SK-N-SH (cell line): ENCODE data around the gene FBXL7. TPM values are rescaled to one million over a fixed set of nuclear protein-coding genes. Genes with fewer than 3 reads are reported as not detected.

ENCODE experiments used
- CTCF ChIA-PET: fragments of 300-600, 350-600 bp; formaldehyde crosslinking; extraction: SDS; loops from one replicate; lab custom pipeline; 2021; lab: Yijun Ruan, JAX
- POLR2A ChIA-PET: fragments of 350-600 bp; sonication (Branson Sonifier 250); formaldehyde crosslinking; extraction: SDS; loops from one replicate; lab custom pipeline; 2020; ENCODE audit warnings: antibody characterized with exemption, inconsistent platforms; lab: Yijun Ruan, JAX
- DNase-seq: peaks from one replicate; pipeline ENCODE4 v3.0.0; 2012
- H2AFZ ChIP-seq: fragments of 200-600 bp; sonication (generic); 2 replicates; pipeline ENCODE4 v1.8.1; 2016; ENCODE audit warnings: antibody characterized with exemption, mild to moderate bottlenecking, low read depth
- H3F3A ChIP-seq: fragments of 200-600 bp; sonication (generic); replicated peaks from 2 replicates; pipeline ENCODE3; 2016; ENCODE audit warnings: antibody characterized with exemption, mild to moderate bottlenecking; ENCODE audit not compliant: insufficient read depth
- H3K27ac ChIP-seq, 2 experiments: fragments of 200-500 bp in 1 of 2; fragments of 200-600 bp in 1 of 2; sonication (Bioruptor generic) in 1 of 2; sonication (generic), shearing (Covaris generic) in 1 of 2; 2 replicates each; pipeline versions ENCODE4 v1.5.1 to v1.6.1; 2014 to 2016; ENCODE audit warnings: low read depth in 2 of 2, inconsistent platforms in 1 of 2, low read length in 1 of 2, mild to moderate bottlenecking in 1 of 2, mixed read lengths in 1 of 2
- H3K27me3 ChIP-seq: fragments of 200-600 bp; sonication (generic), shearing (Covaris generic); 2 replicates; pipeline ENCODE4 v1.6.1; 2016; ENCODE audit warnings: mixed run types; ENCODE audit not compliant: insufficient read depth
- H3K36me3 ChIP-seq, 2 experiments: fragments of 200-500 bp in 1 of 2; fragments of 200-600 bp in 1 of 2; sonication (Bioruptor generic) in 1 of 2; sonication (generic) in 1 of 2; replicated peaks in 1 of 2; 2 replicates each; pipeline versions ENCODE3 to v1.5.1; 2014 to 2016; ENCODE audit warnings: low read length in 1 of 2, mild to moderate bottlenecking in 1 of 2; ENCODE audit not compliant: insufficient read depth in 2 of 2, control insufficient read depth in 1 of 2
- H3K4me1 ChIP-seq, 2 experiments: fragments of 200-500 bp in 1 of 2; fragments of 200-600 bp in 1 of 2; sonication (Bioruptor generic) in 1 of 2; sonication (generic), shearing (Covaris generic) in 1 of 2; 2 replicates each; pipeline versions ENCODE4 v1.5.1 to v1.6.1; 2014 to 2016; ENCODE audit warnings: low read depth in 1 of 2, low read length in 1 of 2, mixed run types in 1 of 2; ENCODE audit not compliant: insufficient read depth in 2 of 2, control insufficient read depth in 1 of 2
- H3K4me2 ChIP-seq: fragments of 200-600 bp; sonication (generic), shearing (Covaris generic); 2 replicates; pipeline ENCODE4 v1.6.1; 2017; ENCODE audit warnings: mixed run types
- H3K4me3 ChIP-seq, 2 experiments: fragments of 200-500 bp in 1 of 2; fragments of 200-600 bp in 1 of 2; sonication (Bioruptor generic) in 1 of 2; sonication (generic), shearing (Covaris generic) in 1 of 2; 2 replicates each; pipeline versions ENCODE4 v1.5.1 to v1.8.1; 2014 to 2016; ENCODE audit warnings: low read depth in 2 of 2, inconsistent platforms in 1 of 2, low read length in 1 of 2, mild to moderate bottlenecking in 1 of 2, mixed read lengths in 1 of 2, moderate library complexity in 1 of 2
- H3K79me2 ChIP-seq: fragments of 200-600 bp; sonication (generic); 2 replicates; pipeline ENCODE4 v1.8.1; 2017; ENCODE audit warnings: mild to moderate bottlenecking; ENCODE audit not compliant: insufficient read depth
- H3K9ac ChIP-seq: fragments of 200-600 bp; sonication (generic); 2 replicates; pipeline ENCODE4 v1.6.1; 2017; ENCODE audit warnings: mixed run types
- H3K9me2 ChIP-seq: fragments of 200-600 bp; sonication (generic); 2 replicates; pipeline ENCODE4 v1.6.1; 2017; ENCODE audit warnings: mixed run types
- H3K9me3 ChIP-seq: fragments of 200-600 bp; sonication (generic); 2 replicates; pipeline ENCODE4 v1.6.1; 2017; ENCODE audit warnings: mixed run types, mild to moderate bottlenecking, moderate library complexity
- H4K20me1 ChIP-seq: fragments of 200-600 bp; sonication (generic); 2 replicates; pipeline ENCODE4 v1.6.1; 2017; ENCODE audit warnings: mild to moderate bottlenecking, mixed run types; ENCODE audit not compliant: insufficient read depth
- GABPA ChIP-seq: IDR thresholded peaks from 2 replicates; pipeline ENCODE4 v1.4.0; 2012; ENCODE audit warnings: low read depth, mild to moderate bottlenecking
- JUND ChIP-seq: IDR thresholded peaks from 2 replicates; pipeline ENCODE4 v1.4.0; 2012
- MEF2A ChIP-seq: IDR thresholded peaks from 2 replicates; pipeline ENCODE4 v1.4.0; 2012; ENCODE audit warnings: low read depth, borderline replicate concordance
- MXI1 ChIP-seq: IDR thresholded peaks from 2 replicates; pipeline ENCODE4 v1.6.1; 2012; ENCODE audit warnings: mild to moderate bottlenecking, low read depth, low read length, improper control_type of control experiment
- NFIC ChIP-seq: IDR thresholded peaks from 2 replicates; pipeline ENCODE4 v1.4.0; 2012; ENCODE audit warnings: borderline replicate concordance
- POLR2AphosphoS5 ChIP-seq: IDR thresholded peaks from 2 replicates; pipeline ENCODE4 v1.6.1; 2012; ENCODE audit warnings: low read depth, low read length
- RAD21 ChIP-seq: IDR thresholded peaks from 2 replicates; pipeline ENCODE4 v1.6.1; 2012; ENCODE audit warnings: mild to moderate bottlenecking, low read length
- RCOR1 ChIP-seq: fragments of 150-350 bp; IDR thresholded peaks from 2 replicates; pipeline ENCODE4 v1.6.1; 2017; ENCODE audit warnings: antibody characterized with exemption, low read length
- RFX5 ChIP-seq: IDR thresholded peaks from 2 replicates; pipeline ENCODE4 v1.6.1; 2012; ENCODE audit warnings: mild to moderate bottlenecking, improper control_type of control experiment, low read length
- TAF1 ChIP-seq: IDR thresholded peaks from 2 replicates; pipeline ENCODE4 v1.6.1; 2012; ENCODE audit warnings: low read depth, mild to moderate bottlenecking, low read length, moderate library complexity, borderline replicate concordance
- WGBS: methylation state at CpG from one replicate; pipeline ENCODE4 v1.1.6; 2017; ENCODE audit warnings: low lambda C conversion rate; 5-methylcytosine and 5-hydroxymethylcytosine counted together
- polyA plus RNA-seq, 3 experiments: library from polyadenylated mRNA; depleted of rRNA; stranded (reverse); fragments of >200 nt; gene quantifications; 2 replicates each; pipeline ENCODE4 v1.2.3, GENCODE V29; 2012
- TF ChIP-seq, protein P1 (sequence below): IDR thresholded peaks from 2 replicates; pipeline ENCODE4 v1.6.1; 2012; ENCODE audit warnings: mild to moderate bottlenecking, low read depth, low read length, moderate library complexity
- TF ChIP-seq, protein P2 (sequence below): IDR thresholded peaks from 2 replicates; pipeline ENCODE4 v1.4.0; 2012; ENCODE audit warnings: low read depth, borderline replicate concordance
- TF ChIP-seq, protein P3 (sequence below): fragments of 150-350 bp; IDR thresholded peaks from 2 replicates; pipeline ENCODE4 v1.6.1; 2016; ENCODE audit warnings: mild to moderate bottlenecking, low read depth, low read length
- TF ChIP-seq, protein P4 (sequence below): fragments of 150-350 bp; IDR thresholded peaks from 2 replicates; pipeline ENCODE4 v1.6.1; 2017; ENCODE audit warnings: antibody characterized with exemption, low read length, low read depth, borderline replicate concordance

FBXL7 gene
- polyA plus RNA-seq, 1 of the 3 experiments (the other 2 are of a cell fraction) = 7.0 TPM

DNA sequence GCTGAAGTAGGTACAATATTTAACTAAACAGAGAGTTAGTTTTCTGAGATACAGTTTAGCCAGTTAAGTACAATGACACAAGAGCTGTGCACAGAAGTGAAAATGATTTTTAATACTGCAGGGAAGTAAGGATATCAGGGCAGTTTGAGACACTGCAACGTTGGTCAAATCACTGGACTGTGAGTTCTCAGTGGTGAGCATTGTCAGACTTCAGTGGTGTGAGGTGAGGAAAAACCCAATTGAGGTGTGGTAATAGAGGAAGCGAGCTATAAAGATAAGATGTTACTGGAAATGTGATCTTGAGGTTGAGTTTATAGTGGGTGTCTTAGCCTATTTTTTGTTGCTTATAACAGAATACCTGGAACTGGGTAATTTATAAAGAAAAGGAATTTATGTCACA lies 12.8 kb upstream of the FBXL7 start (continued):
- TF ChIP-seq GABPA = no peak

DNA sequence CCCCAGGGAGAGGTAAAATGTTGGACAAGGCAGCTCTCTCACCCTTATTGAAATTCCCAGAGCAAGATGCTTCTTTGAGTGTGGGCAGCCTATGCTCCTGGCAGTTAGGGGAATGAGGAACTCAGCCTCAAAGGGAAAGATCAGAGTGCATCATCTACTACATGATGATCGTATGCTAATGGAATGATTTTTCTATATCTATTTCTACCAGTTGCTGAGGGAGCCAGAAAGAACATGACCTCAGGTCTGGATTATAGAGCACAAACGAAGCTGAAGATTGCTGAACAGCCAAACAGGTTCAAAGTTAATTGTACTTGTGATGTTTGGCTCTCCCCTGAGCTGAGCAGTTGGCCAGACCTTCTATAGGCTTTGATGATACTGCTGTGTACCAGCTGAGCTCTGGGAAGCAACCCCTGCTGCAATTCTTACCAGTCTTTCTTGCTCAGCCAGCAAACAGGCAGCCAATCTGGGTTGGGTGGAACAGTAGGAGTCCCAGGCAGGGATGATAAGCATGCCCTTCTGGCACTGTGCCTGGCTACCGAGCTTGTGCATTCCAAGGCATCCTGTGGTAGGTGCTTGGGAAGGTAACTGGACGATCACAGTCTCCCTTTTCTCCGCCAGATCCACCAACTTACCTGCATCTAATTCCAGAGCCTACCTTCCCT lies 10.3 kb upstream of the FBXL7 start:
- Histone ChIP-seq H3K9me2 (no peaks in the 10 kb centered on the region), H3K4me3 (no peak overlapping the region), H2AFZ (no peak overlapping the region), H3K36me3 (no peaks in the 10 kb centered on the region), H4K20me1 (no peaks in the 10 kb centered on the region), H3F3A (no peaks in the 10 kb centered on the region), H3K9ac (no peak overlapping the region), H3K27me3 (no peaks in the 10 kb centered on the region; the same call in 1 of the 2 replicates), H3K4me1 (peaks cover 0 to under 1% of the 10 kb centered on the region in 2 experiments; a peak in 1 of 4 replicates), H3K4me2 (no peak overlapping the region), H3K27ac (no peak overlapping the region), H3K9me3 (no peaks in the 10 kb centered on the region), H3K79me2 (no peaks in the 10 kb centered on the region)
- CTCF ChIA-PET = no interaction called here
- DNase-seq = no peak
- WGBS = 40% methylated on average over 5 of the region's 5 CpGs
- POLR2A ChIA-PET = no interaction called here
- no peak for TF ChIP-seq TAF1
- no peak for TF ChIP-seq GABPA
- no peak for TF ChIP-seq RFX5
- no peak for TF ChIP-seq NFIC
- TF ChIP-seq, protein P1, sequence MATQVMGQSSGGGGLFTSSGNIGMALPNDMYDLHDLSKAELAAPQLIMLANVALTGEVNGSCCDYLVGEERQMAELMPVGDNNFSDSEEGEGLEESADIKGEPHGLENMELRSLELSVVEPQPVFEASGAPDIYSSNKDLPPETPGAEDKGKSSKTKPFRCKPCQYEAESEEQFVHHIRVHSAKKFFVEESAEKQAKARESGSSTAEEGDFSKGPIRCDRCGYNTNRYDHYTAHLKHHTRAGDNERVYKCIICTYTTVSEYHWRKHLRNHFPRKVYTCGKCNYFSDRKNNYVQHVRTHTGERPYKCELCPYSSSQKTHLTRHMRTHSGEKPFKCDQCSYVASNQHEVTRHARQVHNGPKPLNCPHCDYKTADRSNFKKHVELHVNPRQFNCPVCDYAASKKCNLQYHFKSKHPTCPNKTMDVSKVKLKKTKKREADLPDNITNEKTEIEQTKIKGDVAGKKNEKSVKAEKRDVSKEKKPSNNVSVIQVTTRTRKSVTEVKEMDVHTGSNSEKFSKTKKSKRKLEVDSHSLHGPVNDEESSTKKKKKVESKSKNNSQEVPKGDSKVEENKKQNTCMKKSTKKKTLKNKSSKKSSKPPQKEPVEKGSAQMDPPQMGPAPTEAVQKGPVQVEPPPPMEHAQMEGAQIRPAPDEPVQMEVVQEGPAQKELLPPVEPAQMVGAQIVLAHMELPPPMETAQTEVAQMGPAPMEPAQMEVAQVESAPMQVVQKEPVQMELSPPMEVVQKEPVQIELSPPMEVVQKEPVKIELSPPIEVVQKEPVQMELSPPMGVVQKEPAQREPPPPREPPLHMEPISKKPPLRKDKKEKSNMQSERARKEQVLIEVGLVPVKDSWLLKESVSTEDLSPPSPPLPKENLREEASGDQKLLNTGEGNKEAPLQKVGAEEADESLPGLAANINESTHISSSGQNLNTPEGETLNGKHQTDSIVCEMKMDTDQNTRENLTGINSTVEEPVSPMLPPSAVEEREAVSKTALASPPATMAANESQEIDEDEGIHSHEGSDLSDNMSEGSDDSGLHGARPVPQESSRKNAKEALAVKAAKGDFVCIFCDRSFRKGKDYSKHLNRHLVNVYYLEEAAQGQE = no peak
- TF ChIP-seq POLR2AphosphoS5 = no peak
- TF ChIP-seq, protein P2, sequence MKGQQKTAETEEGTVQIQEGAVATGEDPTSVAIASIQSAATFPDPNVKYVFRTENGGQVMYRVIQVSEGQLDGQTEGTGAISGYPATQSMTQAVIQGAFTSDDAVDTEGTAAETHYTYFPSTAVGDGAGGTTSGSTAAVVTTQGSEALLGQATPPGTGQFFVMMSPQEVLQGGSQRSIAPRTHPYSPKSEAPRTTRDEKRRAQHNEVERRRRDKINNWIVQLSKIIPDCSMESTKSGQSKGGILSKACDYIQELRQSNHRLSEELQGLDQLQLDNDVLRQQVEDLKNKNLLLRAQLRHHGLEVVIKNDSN = no peak
- no peak for TF ChIP-seq RCOR1
- TF ChIP-seq, protein P3, sequence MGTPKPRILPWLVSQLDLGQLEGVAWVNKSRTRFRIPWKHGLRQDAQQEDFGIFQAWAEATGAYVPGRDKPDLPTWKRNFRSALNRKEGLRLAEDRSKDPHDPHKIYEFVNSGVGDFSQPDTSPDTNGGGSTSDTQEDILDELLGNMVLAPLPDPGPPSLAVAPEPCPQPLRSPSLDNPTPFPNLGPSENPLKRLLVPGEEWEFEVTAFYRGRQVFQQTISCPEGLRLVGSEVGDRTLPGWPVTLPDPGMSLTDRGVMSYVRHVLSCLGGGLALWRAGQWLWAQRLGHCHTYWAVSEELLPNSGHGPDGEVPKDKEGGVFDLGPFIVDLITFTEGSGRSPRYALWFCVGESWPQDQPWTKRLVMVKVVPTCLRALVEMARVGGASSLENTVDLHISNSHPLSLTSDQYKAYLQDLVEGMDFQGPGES = no peak
- TF ChIP-seq MEF2A = no peak
- no peak for TF ChIP-seq JUND
- TF ChIP-seq, protein P4, sequence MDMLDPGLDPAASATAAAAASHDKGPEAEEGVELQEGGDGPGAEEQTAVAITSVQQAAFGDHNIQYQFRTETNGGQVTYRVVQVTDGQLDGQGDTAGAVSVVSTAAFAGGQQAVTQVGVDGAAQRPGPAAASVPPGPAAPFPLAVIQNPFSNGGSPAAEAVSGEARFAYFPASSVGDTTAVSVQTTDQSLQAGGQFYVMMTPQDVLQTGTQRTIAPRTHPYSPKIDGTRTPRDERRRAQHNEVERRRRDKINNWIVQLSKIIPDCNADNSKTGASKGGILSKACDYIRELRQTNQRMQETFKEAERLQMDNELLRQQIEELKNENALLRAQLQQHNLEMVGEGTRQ = no peak
- TF ChIP-seq RAD21 = no peak
- no peak for TF ChIP-seq MXI1
- TF ChIP-seq, all 33 proteins: peak for 0
